NCI-H2107 treated with DMSO at 0.1 percent for 48 hours (cell line): ENCODE results near the gene IP6K2.
"Not testable (repeated sequence)": the region's sequence is repeated elsewhere in the genome, so short reads cannot be mapped to it uniquely, and the experiment has no call there.

Experiments used
- DNase-seq: peaks from one replicate; lab custom pipeline; 2025; ENCODE audit not compliant: unreplicated experiment; lab: John Stamatoyannopoulos, UW

Gene IP6K2

GRCh38 chr3:48716982-48717746 is at the start of gene IP6K2:
Gene IP6K2, minus strand, starts transcription at chr3:48717221. Its CDS starts 21,930 bp downstream, at chr3:48695291.
- DNase-seq, result peak; percentile 83

GRCh38 chr3:48765376-48765775 is 48.4 kb upstream of the IP6K2 start:
- no peak for DNase-seq

- DNase-seq, result no peak
Measured at GRCh38 chr3:48762816-48763215, 45.8 kb upstream of the IP6K2 start.

GRCh38 chr3:48759991-48760540 is 43.0 kb upstream of the IP6K2 start:
- not testable (repeated sequence) for DNase-seq

GRCh38 chr3:48759531-48759930 is 42.5 kb upstream of the IP6K2 start:
- not testable (repeated sequence) for DNase-seq

- DNase-seq, result no peak
Measured at GRCh38 chr3:48759071-48759470, 42.0 kb upstream of the IP6K2 start.

- no peak for DNase-seq
Measured at GRCh38 chr3:48756640-48757039, 39.6 kb upstream of the IP6K2 start.

- DNase-seq, result no peak
Measured at GRCh38 chr3:48750856-48751255, 33.8 kb upstream of the IP6K2 start.

- DNase-seq, result no peak
Measured at GRCh38 chr3:48748754-48749153, 31.7 kb upstream of the IP6K2 start.

GRCh38 chr3:48747706-48748105 is 30.7 kb upstream of the IP6K2 start:
- DNase-seq, result peak; percentile 7

- DNase-seq, result no peak
Measured at GRCh38 chr3:48747015-48747615, 30.1 kb upstream of the IP6K2 start.

- no peak for DNase-seq
Measured at GRCh38 chr3:48743773-48744172, 26.8 kb upstream of the IP6K2 start.

GRCh38 chr3:48741226-48741625 is 24.2 kb upstream of the IP6K2 start:
- not testable (repeated sequence) for DNase-seq

GRCh38 chr3:48739955-48740823 is 23.2 kb upstream of the IP6K2 start:
- no peak for DNase-seq

- DNase-seq, result no peak
Measured at GRCh38 chr3:48739617-48739954, 22.6 kb upstream of the IP6K2 start.

- no peak for DNase-seq
Measured at GRCh38 chr3:48738926-48739616, 22.1 kb upstream of the IP6K2 start.

- DNase-seq, result no peak
Measured at GRCh38 chr3:48738144-48738536, 21.1 kb upstream of the IP6K2 start.

GRCh38 chr3:48735075-48735767 is 18.2 kb upstream of the IP6K2 start:
- not testable (repeated sequence) for DNase-seq

- DNase-seq, result not testable (repeated sequence)
Measured at GRCh38 chr3:48734541-48734940, 17.5 kb upstream of the IP6K2 start.
